Measurements from ENCODE around the gene PSMB3. TPM values are rescaled to one million over a fixed set of nuclear protein-coding genes. Genes with fewer than 3 reads are reported as not detected.
A peak's percentile ranks its signal among the peaks of the same experiment; 100 is the strongest.

The PSMB3 gene
- total RNA-seq, 2 experiments from 2014 or later = 231 to 348 TPM

DNA sequence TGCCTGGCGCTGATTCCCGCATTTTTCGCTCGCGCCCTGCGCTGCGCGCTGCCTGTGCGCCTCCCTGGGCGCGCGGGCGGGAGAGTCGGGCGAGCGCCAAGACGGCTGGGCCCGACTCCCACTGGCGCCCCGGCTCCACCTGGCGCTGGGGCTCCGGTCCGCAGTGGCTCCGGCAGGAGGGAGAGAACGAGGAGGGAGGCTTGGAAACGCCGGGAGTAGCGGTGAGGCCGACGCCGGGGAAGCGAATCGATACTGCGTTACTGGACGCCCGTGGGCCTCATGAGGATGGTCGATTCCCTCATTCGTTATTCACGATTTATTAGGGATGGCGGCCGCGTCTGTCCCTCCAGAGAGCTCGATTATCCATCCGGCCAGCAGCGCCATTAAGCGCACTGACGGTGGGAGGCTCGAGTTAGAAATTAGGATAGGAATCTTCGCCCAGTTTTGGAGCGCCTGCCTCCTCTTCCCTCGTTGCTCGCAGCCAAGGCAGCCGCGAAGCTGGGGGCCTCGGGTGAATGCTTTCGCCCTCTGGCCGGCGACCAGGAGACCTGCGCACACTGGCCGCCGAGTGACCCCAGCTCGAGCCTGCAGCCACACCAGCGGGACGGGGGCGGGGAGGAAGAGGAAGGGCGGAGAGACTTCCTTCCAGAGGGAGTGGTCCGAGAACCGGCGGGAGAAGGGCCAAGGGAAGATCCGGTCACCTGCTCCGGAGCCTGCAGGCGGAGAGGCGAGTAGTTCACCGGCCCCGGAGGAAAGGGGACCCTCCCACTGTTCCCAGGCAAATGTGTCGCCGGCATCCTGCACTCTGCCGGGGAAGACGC lies 3.1 kb upstream of the PSMB3 start:
- Histone ChIP-seq H3K4me1 (ENCODE audit: insufficient read depth, low read length, poor library complexity, severe bottlenecking) (peaks cover 56% of the 10 kb centered on the region), H3K36me3 (ENCODE audit: insufficient read depth, low read length) (peaks cover 14% of the 10 kb centered on the region; the same call in 1 of the 2 replicates), H3K4me2 (ENCODE audit: low read length) (peak overlapping the region; percentile 81), H3K9me2 (ENCODE audit: insufficient read depth, low read length) (no peaks in the 10 kb centered on the region), H3K9me3 (ENCODE audit: low read length) (no peaks in the 10 kb centered on the region), H3K4me3 (ENCODE audit: low read depth, low read length, poor library complexity, severe bottlenecking) (peak overlapping the region; percentile 79), H2AFZ (ENCODE audit: low read length) (no peak overlapping the region), H4K20me1 (ENCODE audit: insufficient read depth, low read length) (no peaks in the 10 kb centered on the region), H3K27ac (ENCODE audit: low read depth, low read length, poor library complexity, severe bottlenecking) (no peak overlapping the region), H3K79me2 (ENCODE audit: insufficient read depth, low read depth, low read length) (peaks cover 45% of the 10 kb centered on the region)
- no TSS peak for BruUV-seq (replicated peaks)
- CTCF ChIA-PET (ENCODE audit: unreplicated experiment) = no interaction called here
- POLR2A ChIA-PET = interaction anchor here (0.7 kb wide), 1 partner anchor 91 kb away, joined by 3 read pairs; no protein-coding TSS in a partner anchor
- no peak for DNase-seq (ENCODE audit: low spot score)
- intact Hi-C loops (cut with micrococcal nuclease; ENCODE audit: unreplicated experiment) = loop anchor here (5.0 kb wide), 2 partner anchors 103 to 403 kb away; partner anchors contain the start of genes PLXDC1 and RPL23
- TF ChIP-seq EZH2phosphoT487 (IDR thresholded peaks at IDR 0.05; ENCODE audit: borderline replicate concordance, low read depth, low read length) = no peak
- TF ChIP-seq, protein P1, sequence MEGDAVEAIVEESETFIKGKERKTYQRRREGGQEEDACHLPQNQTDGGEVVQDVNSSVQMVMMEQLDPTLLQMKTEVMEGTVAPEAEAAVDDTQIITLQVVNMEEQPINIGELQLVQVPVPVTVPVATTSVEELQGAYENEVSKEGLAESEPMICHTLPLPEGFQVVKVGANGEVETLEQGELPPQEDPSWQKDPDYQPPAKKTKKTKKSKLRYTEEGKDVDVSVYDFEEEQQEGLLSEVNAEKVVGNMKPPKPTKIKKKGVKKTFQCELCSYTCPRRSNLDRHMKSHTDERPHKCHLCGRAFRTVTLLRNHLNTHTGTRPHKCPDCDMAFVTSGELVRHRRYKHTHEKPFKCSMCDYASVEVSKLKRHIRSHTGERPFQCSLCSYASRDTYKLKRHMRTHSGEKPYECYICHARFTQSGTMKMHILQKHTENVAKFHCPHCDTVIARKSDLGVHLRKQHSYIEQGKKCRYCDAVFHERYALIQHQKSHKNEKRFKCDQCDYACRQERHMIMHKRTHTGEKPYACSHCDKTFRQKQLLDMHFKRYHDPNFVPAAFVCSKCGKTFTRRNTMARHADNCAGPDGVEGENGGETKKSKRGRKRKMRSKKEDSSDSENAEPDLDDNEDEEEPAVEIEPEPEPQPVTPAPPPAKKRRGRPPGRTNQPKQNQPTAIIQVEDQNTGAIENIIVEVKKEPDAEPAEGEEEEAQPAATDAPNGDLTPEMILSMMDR (conservative IDR thresholded peaks at IDR 0.05; ENCODE audit: low read length) = no peak

DNA sequence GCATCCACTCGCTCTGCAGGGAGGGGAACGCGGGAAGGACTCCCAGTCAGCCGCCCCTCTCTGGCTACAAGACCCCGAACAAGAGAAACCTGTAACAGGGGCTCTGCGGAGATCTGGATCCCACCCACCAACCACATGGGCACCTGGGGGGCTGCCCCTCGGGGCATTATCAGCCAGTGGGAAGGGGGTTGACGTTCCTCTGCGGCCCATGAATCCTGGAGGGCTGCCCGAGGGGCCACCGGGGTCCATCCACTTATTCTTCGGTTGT lies 2.6 kb upstream of the PSMB3 start:
- H3K4me3 ChIP-seq (ENCODE audit: low read depth, low read length, poor library complexity, severe bottlenecking) = peak overlapping the region; percentile 79
- H3K4me2 ChIP-seq (ENCODE audit: low read length) = peak overlapping the region; percentile 81
- no peaks in the 10 kb centered on the region for H3K9me3 ChIP-seq (ENCODE audit: low read length)
- intact Hi-C loops (cut with micrococcal nuclease; ENCODE audit: unreplicated experiment) = loop anchor here (5.0 kb wide), 2 partner anchors 102 to 402 kb away; partner anchors contain the start of genes PLXDC1 and RPL23
- H3K79me2 ChIP-seq (ENCODE audit: insufficient read depth, low read depth, low read length) = peaks cover 45% of the 10 kb centered on the region
- H4K20me1 ChIP-seq (ENCODE audit: insufficient read depth, low read length) = no peaks in the 10 kb centered on the region
- peaks cover 51% of the 10 kb centered on the region for H3K4me1 ChIP-seq (ENCODE audit: insufficient read depth, low read length, poor library complexity, severe bottlenecking)
- H3K9me2 ChIP-seq (ENCODE audit: insufficient read depth, low read length) = no peaks in the 10 kb centered on the region
- ChIA-PET CTCF (ENCODE audit: unreplicated experiment) (no interaction called here), POLR2A (no interaction called here)
- no peak for TF ChIP-seq EZH2phosphoT487 (IDR thresholded peaks at IDR 0.05; ENCODE audit: borderline replicate concordance, low read depth, low read length)
- TF ChIP-seq, protein P1 (conservative IDR thresholded peaks at IDR 0.05; ENCODE audit: low read length) = no peak
- H3K36me3 ChIP-seq (ENCODE audit: insufficient read depth, low read length) = peaks cover 14% of the 10 kb centered on the region
- no TSS peak for BruUV-seq (replicated peaks)
- DNase-seq (ENCODE audit: low spot score) = no peak
- H3K27ac ChIP-seq (ENCODE audit: low read depth, low read length, poor library complexity, severe bottlenecking) = no peak overlapping the region
- H2AFZ ChIP-seq (ENCODE audit: low read length) = no peak overlapping the region
